ENCODE results near the gene SLC22A5.

DNA sequence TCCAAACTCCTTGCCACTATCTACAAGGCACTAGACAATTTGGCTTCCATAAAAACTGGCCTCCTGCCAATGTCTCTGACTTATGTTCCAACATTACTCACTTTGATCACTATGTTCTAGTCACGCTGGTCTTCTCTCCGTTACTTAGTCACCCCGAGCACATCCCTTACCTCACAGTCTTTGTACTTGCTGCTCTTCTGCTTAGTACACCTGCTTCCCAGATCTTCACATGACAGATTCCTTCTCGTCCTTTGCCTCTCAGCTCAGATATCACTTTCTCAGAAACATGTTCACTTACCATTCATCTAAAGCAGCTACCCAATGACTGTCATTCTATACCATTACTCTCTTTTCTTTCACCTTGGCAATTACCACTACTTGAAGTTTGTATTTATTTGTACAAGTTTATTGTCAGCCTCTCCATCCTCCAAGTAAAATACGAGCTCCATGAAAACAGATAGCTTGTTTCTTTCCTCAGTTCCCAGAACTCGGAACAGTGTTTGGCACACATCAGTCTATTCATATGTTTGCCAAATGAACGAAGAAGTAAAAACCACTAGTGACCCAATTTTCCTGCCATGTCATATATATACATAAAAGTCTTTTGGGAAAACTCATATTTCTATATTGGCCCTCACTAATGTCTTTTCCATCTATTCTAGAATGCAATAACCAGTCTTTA lies 5.9 kb upstream of the SLC22A5 start:
- TF ChIP-seq, protein P1, sequence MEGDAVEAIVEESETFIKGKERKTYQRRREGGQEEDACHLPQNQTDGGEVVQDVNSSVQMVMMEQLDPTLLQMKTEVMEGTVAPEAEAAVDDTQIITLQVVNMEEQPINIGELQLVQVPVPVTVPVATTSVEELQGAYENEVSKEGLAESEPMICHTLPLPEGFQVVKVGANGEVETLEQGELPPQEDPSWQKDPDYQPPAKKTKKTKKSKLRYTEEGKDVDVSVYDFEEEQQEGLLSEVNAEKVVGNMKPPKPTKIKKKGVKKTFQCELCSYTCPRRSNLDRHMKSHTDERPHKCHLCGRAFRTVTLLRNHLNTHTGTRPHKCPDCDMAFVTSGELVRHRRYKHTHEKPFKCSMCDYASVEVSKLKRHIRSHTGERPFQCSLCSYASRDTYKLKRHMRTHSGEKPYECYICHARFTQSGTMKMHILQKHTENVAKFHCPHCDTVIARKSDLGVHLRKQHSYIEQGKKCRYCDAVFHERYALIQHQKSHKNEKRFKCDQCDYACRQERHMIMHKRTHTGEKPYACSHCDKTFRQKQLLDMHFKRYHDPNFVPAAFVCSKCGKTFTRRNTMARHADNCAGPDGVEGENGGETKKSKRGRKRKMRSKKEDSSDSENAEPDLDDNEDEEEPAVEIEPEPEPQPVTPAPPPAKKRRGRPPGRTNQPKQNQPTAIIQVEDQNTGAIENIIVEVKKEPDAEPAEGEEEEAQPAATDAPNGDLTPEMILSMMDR (conservative IDR thresholded peaks at IDR 0.05; ENCODE audit: low read length), result no peak
- no peak for TF ChIP-seq EZH2phosphoT487 (IDR thresholded peaks at IDR 0.05; ENCODE audit: borderline replicate concordance)
